ENCODE measurements around the gene MYOCD. TPM values are rescaled to one million over a fixed set of nuclear protein-coding genes. Genes with fewer than 3 reads are reported as not detected.

MYOCD gene
- total RNA-seq, 2 donors from 2014 or later: 7.5 to 11.8 TPM

DNA sequence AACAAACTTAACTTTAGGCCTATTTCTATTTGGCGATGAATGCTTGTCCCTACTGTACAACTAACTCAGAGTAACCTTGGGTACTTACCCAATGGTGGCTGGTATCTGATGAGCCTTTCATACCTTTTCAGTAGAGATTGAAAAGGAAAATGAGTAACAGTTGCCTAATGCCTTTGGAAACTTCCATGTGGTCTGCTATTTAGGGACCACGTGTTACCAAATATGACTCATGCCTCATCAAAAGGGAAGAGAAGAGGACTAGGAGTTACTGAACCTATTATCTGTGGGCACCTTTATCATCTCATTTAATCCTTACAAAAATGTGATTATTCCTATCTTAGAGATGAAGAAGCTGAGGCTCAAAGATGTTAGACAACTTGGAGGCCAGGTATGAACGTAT, 8.1 kb downstream of the MYOCD start:
- H3K27ac Mint-ChIP-seq: no peak overlapping the region
- no peaks in the 10 kb centered on the region for H3K27me3 Mint-ChIP-seq (ENCODE audit: insufficient read depth)
- Histone ChIP-seq H3K9ac (ENCODE audit: extremely low read depth, low read length, poor library complexity, severe bottlenecking) (no peak overlapping the region), H3K27ac (ENCODE audit: low read depth, low read length) (no peak overlapping the region), H3K4me1 (ENCODE audit: control insufficient read depth, insufficient read depth, low read length) (peaks cover 7% of the 10 kb centered on the region), H3K4me3 (ENCODE audit: low read length) (no peak overlapping the region), H3K9me3 (ENCODE audit: control insufficient read depth, low read length) (no peaks in the 10 kb centered on the region), H3K27me3 (ENCODE audit: control insufficient read depth, insufficient read depth, low read length, poor library complexity, severe bottlenecking) (no peaks in the 10 kb centered on the region), H3K36me3 (ENCODE audit: control insufficient read depth, insufficient read depth, low read length) (no peaks in the 10 kb centered on the region)
- TF ChIP-seq, protein P1, sequence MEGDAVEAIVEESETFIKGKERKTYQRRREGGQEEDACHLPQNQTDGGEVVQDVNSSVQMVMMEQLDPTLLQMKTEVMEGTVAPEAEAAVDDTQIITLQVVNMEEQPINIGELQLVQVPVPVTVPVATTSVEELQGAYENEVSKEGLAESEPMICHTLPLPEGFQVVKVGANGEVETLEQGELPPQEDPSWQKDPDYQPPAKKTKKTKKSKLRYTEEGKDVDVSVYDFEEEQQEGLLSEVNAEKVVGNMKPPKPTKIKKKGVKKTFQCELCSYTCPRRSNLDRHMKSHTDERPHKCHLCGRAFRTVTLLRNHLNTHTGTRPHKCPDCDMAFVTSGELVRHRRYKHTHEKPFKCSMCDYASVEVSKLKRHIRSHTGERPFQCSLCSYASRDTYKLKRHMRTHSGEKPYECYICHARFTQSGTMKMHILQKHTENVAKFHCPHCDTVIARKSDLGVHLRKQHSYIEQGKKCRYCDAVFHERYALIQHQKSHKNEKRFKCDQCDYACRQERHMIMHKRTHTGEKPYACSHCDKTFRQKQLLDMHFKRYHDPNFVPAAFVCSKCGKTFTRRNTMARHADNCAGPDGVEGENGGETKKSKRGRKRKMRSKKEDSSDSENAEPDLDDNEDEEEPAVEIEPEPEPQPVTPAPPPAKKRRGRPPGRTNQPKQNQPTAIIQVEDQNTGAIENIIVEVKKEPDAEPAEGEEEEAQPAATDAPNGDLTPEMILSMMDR (conservative IDR thresholded peaks at IDR 0.05): no peak
- H3K36me3 Mint-ChIP-seq (ENCODE audit: low read depth): no peaks in the 10 kb centered on the region
- H3K4me1 Mint-ChIP-seq: peaks cover 14% of the 10 kb centered on the region
- H3K4me3 Mint-ChIP-seq: no peak overlapping the region
- no peaks in the 10 kb centered on the region for H3K9me3 Mint-ChIP-seq
- WGBS, 2 experiments (ENCODE audit: insufficient coverage in 1 of 2, insufficient read length in 1 of 2): 81 to 100% methylated on average over 2 to 3 of the region's 3 CpGs
- no peak for DNase-seq

DNA sequence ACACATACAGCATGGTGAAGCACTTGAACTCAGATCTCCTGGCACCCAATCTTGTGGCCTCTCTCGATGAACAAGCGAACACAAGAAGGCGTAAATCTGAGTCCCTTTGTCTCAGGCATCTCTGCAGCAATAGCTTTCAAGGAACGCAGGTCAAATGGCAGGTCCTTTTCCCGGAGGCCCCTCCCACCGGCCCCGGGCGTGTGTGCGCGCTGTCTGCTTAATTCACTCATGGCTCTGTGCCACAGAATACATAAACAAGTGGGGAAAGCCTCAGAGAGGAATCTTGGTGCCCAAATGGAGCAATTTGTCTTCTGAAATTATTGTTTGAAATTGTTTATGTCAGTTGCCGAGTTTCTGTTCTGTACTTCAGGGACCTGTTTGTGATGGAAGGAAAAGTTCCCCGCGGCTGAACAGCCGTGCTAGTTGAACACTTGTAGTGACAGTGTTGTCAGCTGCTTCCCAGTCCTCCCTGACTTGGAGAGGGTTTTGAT, 14.8 kb downstream of the MYOCD start:
- no peak overlapping the region for H3K4me3 ChIP-seq (ENCODE audit: low read length)
- H3K9me3 Mint-ChIP-seq: no peaks in the 10 kb centered on the region
- no peak overlapping the region for H3K4me3 Mint-ChIP-seq
- H3K36me3 ChIP-seq (ENCODE audit: control insufficient read depth, insufficient read depth, low read length): peaks cover 7% of the 10 kb centered on the region
- no peak for DNase-seq
- H3K27ac ChIP-seq (ENCODE audit: low read depth, low read length): no peak overlapping the region
- TF ChIP-seq, protein P1 (conservative IDR thresholded peaks at IDR 0.05): no peak
- no peak overlapping the region for H3K27ac Mint-ChIP-seq
- no peak overlapping the region for H3K9ac ChIP-seq (ENCODE audit: extremely low read depth, low read length, poor library complexity, severe bottlenecking)
- H3K27me3 ChIP-seq (ENCODE audit: control insufficient read depth, insufficient read depth, low read length, poor library complexity, severe bottlenecking): no peaks in the 10 kb centered on the region
- H3K9me3 ChIP-seq (ENCODE audit: control insufficient read depth, low read length): no peaks in the 10 kb centered on the region
- 87 to 94% methylated on average over 12 to 14 of the region's 14 CpGs for WGBS, 2 experiments (ENCODE audit: insufficient coverage in 1 of 2, insufficient read length in 1 of 2)
- no peaks in the 10 kb centered on the region for H3K36me3 Mint-ChIP-seq (ENCODE audit: low read depth)
- no peaks in the 10 kb centered on the region for H3K4me1 ChIP-seq (ENCODE audit: control insufficient read depth, insufficient read depth, low read length)
- H3K4me1 Mint-ChIP-seq: no peaks in the 10 kb centered on the region
- no peaks in the 10 kb centered on the region for H3K27me3 Mint-ChIP-seq (ENCODE audit: insufficient read depth)

- Histone ChIP-seq H3K9ac (ENCODE audit: extremely low read depth, low read length, poor library complexity, severe bottlenecking) (no peak overlapping the region), H3K36me3 (ENCODE audit: control insufficient read depth, insufficient read depth, low read length) (peaks cover 7% of the 10 kb centered on the region), H3K4me1 (ENCODE audit: control insufficient read depth, insufficient read depth, low read length) (no peaks in the 10 kb centered on the region), H3K4me3 (ENCODE audit: low read length) (no peak overlapping the region), H3K27me3 (ENCODE audit: control insufficient read depth, insufficient read depth, low read length, poor library complexity, severe bottlenecking) (no peaks in the 10 kb centered on the region), H3K9me3 (ENCODE audit: control insufficient read depth, low read length) (no peaks in the 10 kb centered on the region), H3K27ac (ENCODE audit: low read depth, low read length) (no peak overlapping the region)
- Mint-ChIP-seq H3K9me3 (no peaks in the 10 kb centered on the region), H3K27ac (no peak overlapping the region), H3K27me3 (ENCODE audit: insufficient read depth) (no peaks in the 10 kb centered on the region), H3K4me3 (no peak overlapping the region), H3K36me3 (ENCODE audit: low read depth) (no peaks in the 10 kb centered on the region), H3K4me1 (no peaks in the 10 kb centered on the region)
- TF ChIP-seq, protein P1 (conservative IDR thresholded peaks at IDR 0.05): no peak
- DNase-seq: no peak
- WGBS, 2 experiments (ENCODE audit: insufficient coverage in 1 of 2, insufficient read length in 1 of 2): 90 to 92% methylated on average over 3 to 5 of the region's 5 CpGs
Measured at GRCh38 chr17:12680993-12681392, 15.3 kb downstream of the MYOCD start.

All from endodermal cell (in vitro differentiated cells).